ENCODE measurements around the gene HIPK2.

HIPK2 gene

DNA sequence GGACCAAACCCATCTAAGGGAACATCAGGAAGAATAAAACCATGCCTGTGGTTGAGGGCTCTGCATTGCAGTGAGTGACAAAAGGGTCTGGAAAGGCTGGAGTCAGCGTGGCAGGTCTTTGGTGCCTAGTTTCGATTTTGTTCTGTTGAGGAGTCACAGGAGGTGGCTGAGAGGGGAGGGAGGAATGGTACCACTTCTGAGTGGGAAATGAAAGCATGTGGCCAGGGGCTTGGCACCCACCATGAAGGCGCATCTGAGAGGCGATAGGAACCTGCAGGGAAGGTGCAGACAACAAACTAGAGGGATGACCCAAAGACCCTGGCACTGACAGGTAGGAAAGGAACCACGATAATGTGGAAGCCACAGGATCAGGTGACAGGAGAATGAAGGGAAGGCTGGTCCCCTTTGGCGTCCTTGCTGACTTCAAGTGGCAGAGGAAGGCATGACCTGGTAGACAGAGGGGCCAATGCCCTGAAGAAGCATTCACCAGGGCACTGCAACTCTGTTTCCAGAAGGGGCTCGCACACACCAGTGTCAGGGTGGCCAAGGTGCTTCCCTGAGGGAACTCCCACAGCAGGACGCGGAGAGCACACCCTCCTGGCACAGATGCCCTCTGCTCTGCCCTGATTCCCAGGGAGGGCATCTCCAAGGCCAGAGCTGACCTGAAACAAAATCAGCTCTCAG, 41.7 kb downstream of the HIPK2 start:
- DNase-seq (ENCODE audit: low read depth, low spot score), result no peak

DNA sequence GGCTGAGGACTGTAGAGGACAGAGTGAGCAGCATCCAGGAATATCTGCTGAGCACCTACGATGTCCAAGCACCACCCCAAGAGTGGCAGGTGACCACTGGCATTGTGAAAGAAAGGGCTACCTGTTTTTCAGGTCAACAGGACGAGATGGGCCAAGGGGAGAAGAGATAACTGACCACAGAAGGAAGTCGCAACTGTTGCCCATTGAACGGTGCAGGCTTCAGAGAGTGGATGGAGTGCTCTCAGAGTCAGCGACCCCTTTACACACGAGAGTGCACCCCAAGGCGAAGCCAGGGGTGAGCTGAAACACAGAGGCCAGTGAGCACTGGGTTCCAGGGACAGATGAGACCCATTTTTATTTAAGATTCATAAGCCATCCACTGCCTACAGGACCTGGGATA, 42.3 kb downstream of the HIPK2 start:
- DNase-seq (ENCODE audit: low read depth, low spot score), result no peak

DNA sequence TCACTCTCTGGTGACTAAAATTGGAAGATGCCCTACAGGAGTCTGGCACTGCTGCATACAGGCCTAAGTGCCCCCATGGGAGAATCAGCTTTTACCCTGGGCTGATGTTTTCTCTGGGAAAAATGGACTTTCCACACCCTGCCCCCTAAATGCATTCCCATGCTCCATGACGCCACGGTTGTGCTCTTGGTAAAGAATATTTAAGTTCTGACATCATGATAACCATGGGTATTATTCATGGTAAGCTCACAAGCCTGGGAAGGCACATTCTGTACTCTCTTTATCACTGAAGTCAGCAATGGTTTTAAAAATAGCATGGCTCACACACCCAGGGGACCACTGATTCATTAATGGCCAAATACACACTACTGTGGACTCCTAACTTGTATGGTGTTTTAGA, 43.4 kb downstream of the HIPK2 start:
- peak; percentile 88 for DNase-seq (ENCODE audit: low read depth, low spot score)

DNA sequence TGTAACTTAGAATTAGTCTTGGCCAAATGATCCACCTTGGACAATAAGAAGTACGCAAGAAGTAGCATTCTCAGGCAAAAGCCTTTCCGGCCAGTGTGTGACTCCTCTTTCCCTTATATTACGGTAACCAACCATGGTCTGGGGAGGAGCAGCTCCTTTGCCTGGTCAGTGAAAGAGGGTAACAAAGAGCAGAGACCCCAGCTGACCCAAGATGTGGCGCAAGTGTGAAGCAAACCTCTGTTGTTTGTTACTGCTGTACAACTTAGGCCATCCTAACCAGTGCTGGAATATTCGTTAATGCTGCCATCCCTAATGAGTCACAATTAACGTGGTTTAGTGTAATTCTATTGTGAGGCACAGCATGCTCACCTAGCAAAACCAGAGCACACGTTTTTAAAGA, 44.0 kb downstream of the HIPK2 start:
- DNase-seq (ENCODE audit: low read depth, low spot score), result peak; percentile 30

DNA sequence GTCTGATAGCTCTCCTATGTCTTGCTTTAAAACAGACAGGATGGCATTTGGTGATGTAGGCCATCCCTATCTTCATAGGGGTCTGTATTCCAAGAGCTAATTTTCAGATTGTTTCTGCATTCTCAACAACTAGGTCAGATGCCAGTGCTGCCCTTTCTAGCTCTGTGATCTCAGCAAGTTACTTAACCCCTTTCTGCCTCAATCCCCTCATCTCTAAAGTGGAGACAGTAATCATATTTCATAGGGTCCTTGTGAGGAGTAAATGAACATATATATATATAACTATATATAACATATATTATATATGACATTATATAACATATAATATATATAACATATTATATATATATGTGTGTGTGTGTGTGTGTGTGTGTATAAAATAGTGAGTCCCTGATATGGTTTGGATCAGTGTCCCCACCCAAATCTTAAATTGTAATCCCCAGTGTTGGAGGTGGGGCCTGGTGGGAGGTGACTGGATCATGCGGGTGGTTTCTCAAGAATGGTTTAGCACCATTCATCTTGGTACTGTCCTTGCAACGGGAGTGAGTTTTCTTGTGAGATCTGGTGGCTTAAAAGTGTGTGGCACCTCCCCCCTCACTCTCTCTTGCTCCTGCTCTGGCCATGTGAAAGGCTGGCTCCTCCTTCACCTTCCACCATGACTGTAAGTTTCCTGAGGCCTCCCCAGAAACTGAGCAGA, 45.2 kb downstream of the HIPK2 start:
- DNase-seq (ENCODE audit: low read depth, low spot score), result no peak

DNA sequence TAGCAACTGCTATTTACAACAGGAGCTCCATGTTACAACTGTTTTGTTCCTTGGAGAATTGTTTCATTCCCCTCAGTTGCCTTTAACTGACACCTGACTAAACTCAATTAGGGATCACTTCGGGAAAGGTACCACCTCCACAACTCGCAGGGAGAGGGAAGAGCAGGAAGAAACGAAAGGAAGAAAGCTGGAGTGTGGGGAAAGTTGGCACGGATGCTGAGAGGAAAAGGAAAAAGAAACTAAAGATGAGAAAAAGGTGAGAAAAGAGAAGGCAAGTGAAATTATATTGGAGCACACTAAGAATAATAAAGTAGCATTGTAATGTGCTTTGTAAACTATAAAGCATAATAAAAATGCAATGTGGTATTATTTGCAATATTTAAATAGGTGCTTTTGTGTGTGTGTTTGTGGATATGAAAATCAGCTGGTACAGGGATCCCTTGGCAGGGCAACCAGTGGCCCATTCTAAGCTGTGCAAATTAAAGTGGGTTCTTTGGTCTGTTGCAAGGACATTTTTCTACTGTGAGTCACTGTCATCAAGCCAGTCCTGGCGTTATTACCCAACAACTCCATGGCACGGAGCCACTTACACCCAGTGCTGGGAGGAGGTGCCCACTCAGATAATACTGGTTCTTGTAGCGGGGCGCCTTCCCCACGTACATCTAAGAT, 45.9 kb downstream of the HIPK2 start:
- peak; percentile 96 for DNase-seq (ENCODE audit: low read depth, low spot score)

DNA sequence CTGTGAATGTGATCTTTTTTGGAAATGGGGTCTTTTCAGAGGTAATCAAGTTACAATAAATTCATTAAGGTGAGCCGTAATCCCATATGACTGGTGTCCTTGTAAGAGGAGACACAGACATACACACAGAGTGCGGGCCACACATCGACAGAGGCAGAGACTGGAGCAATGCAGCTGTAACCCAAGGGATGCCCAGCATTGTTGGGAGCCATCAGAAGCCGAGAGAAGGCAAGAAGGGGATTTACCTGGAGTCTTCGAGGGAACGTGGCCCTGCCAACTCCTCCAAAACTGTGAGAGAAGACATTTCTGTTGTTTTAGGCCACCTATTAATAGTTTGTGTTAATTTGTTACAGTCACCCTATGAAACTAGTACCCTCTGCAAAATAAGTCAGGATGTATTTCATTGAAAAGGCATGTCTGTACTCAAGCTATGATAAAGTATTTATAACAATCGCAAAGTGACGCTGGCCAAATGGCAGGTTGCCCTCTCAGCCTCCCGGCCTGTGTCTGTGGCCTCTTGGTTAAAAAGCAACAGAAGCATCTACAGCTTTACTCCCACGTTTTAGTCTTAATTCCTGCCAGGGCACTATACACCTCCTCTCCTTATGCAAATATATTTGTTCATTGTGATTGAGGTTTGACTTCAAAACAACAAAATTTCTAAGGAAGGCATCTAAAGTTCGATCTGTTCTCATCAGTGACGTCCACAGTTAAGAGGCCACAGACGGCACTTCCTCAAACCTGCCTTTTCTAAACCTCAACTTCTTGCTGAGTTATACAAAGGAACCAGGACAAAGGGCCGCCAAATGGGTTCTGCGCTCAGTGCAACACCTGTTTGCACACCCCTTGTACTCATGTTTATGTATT, 46.8 kb downstream of the HIPK2 start:
- peak; percentile 75 for DNase-seq (ENCODE audit: low read depth, low spot score)

DNA sequence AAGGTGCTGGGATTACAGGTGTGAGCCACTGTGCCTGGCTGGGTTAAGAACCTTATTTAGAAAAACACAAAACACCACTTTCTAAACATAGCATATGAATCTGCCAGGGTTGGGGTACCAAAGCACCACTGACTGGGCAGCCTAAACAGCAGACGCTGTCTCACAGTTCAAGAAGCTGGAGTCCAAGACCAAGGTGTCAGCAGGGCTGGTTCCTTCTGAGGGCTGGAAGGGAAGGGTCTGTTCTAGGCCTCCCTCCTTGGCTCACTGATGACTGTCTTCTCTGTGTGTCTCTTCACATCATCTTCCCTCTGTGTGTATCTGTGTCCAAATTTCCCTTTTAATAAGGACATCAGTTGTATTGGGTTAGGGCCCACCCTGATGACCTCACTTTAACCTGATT, 49.6 kb downstream of the HIPK2 start:
- DNase-seq (ENCODE audit: low read depth, low spot score), result no peak

DNA sequence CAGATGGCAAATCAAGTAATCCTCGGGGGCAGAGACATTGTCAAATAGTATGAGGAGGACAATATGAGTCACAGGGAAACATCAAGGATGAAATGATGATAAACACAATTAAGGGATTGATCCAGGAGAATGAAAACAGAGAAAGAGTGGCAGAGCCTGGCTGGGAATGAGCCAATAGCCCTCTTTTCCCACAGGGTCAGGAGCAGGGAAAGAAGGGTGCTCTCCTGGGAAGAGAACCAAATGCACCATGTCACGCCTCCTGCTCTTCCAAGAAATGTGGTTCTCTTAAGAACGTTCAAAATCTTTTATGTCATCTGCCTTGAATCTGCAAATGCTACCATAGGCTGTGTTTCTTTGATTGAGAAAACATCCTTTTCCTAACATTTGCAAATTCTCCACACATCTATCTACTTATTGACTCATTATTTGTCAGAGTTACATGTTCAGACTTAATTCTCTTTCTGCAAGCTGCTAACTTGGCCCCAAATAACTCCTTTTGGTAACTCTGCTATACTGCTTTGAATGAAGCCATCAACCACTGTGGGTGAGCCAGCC, 50.6 kb downstream of the HIPK2 start:
- no peak for DNase-seq (ENCODE audit: low read depth, low spot score)

DNA sequence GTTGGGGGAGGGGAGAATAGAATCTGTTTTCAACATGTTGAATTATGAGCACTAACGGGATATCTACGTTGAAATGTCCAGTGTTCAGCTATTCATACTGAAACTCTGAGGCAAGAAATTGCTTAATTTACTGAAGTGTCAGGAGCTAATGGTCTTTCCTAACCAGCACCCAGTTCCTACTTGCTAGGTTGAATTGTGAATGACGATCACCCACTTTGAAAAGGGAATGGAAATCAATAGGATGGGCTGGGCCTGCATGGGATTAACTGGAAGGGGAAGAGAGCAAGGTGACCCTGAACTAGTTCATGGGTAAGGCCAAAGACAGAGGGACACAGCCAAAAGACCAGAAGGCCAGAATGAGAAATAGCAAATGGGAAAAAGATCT, 51.3 kb downstream of the HIPK2 start:
- DNase-seq (ENCODE audit: low read depth, low spot score), result no peak

DNA sequence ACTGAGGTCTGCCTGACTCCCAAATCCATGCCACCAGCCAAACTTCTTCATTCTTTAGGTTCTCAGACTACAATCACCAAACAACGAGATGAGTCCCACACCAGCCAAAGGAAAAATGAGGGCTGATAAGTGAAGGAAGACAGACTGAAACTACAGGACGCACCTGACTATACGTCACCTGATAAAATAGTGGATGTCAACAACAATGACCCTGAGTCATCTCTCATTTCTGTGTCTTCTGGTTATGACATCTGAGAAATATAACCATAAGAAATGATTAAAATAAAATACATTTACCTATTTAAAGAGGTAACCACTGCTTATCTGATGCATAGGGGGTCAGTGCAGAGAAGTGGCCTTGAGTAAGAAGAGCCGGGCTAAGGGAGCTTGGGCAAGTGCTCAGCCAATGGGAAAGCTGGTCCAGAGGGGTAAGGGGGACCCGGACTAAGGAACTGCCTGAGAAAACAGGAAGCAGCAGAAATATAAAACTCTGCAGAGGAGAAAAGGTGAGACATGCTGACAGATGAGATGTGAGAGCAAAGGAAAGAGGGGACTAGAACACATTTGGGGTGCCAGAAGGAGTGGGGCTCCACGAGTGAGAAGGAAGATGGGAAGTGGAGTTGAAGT, 51.8 kb downstream of the HIPK2 start:
- DNase-seq (ENCODE audit: low read depth, low spot score), result no peak

DNA sequence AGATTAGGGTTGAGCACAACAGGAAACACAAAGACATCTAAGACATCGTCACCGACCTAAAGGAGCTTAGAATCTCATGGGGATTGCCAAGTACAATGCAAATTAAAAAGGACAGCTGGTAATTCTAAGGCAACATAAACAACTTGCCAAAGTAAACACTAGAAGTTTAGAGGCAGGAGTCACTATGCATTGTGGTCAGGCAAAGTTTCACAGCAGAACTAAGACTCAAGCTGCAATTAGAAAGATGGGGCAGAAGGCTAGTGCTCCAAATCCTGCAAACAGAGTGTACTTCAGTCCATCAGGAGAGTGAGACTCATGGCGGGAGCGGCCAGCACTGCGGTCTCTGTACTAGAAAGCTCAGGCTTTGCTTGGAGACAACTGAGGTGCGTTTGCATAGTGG, 52.7 kb downstream of the HIPK2 start:
- DNase-seq (ENCODE audit: low read depth, low spot score), result peak; percentile 87

DNA sequence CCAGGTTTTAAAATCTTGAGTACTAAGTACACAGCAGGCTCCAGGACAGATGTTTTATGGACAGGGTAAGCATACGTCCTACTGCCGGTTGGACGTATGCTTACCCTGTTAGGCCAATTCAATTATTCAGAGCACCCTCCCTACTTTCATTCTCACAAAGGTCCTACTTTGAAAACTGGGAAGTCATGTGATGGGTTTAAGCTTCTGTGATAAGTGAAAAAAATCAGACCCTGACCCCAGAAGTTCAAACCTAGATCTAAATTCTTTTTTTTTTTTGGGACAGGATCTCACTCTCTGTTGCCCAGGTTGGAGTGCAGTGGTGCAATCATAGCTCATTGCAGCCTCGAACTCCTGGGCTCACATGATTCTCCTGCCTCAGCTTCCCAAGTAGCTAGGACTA, 55.2 kb downstream of the HIPK2 start:
- DNase-seq (ENCODE audit: low read depth, low spot score), result no peak

DNA sequence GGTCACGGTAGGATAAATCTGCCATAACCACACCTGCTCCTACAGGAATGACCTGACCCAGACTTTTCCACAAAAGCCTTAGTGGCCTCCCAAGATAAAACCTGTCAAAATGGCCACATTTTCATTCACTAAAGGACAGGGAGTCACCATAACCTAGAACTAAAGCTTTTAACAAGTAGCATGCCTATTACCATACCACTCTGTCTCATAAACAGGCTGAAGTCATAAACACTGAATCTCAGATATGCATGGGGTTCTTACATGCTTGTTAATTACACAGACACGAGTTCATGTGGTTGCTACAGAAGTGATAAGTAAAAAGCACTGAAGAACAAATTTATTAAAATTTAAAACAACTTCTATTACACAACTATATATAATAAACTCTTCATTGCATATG, 56.0 kb downstream of the HIPK2 start:
- DNase-seq (ENCODE audit: low read depth, low spot score), result no peak

DNA sequence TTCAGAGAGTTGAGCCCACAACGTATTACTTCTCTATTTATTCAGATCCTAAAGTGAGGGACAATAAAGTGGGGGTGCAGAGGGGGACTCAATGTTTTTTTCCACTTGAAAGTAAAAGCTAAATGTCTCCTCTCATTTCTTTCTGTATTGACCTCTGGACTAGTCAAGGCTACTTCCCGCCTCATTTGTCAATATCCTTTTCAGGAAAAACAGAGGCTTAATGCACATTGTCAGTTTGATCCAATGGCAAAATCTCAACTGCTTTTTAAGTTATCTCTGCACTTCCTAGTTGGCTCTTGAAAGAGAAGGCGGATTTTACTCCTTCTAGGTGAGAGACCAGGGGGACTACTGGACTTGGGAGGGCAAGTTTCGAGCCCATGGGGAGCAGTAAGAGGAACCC, 56.4 kb downstream of the HIPK2 start:
- no peak for DNase-seq (ENCODE audit: low read depth, low spot score)

DNA sequence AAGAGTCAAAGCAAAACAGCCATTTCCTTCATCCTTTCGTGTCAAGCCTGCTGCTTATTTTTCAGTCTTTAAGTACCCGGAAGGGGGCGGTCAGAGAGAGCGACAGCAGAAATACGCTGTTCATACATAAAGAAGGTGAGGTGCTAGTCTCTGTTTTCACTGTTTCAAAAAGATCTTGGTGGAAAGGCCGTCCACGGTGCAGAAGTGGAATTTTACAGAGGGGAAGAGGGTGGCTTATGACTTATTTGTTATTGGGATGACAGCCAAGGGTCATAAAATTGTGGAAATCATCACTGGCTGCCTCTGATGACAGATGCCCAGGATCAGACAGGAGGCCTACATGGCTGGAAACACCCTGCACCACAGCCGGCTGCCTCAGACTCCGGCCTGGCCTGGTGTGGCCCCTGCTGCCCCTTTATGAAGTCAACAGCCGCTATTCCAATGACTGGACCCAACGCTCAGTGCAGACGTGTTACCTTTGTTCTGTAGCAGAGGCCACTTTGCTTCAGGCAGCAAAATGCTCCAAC, 57.0 kb downstream of the HIPK2 start:
- DNase-seq (ENCODE audit: low read depth, low spot score), result no peak

DNA sequence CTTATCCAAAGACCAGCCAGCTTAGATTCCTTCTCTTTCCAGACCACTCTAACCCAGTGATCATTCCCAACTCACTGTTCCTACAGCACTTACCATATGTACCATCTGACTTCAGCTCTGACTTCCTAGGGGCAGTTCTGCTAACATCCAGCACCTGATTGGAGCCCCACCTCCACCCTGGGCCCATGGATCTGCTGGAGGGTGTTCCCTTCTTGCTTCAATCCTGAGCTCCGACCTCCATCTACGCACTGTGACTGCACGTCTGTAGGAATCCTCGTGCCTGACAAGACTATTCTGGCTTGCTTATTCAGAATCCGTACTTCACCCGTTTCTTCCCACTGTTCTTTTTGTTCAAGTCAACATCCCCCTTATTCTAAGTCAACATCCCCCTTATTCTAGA, 57.6 kb downstream of the HIPK2 start:
- DNase-seq (ENCODE audit: low read depth, low spot score), result no peak

DNA sequence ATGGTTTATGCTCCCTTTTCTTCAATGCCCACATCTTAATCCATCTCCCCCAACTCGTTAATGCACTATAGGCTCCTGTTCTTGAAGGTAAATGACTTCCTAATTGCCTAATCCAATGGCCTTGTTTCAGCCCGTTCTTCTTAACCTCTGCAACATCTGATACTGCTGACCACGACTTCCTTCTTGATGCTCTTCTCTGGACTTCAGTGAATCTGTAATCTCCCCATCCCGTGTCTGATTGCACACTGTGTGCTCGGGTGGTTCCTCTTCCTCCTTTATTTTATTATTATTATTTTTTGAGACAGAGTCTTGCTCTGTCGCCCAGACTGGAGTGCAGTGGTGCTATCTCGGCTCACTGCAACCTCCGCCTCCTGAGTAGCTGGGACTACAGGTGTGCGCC, 58.9 kb downstream of the HIPK2 start:
- DNase-seq (ENCODE audit: low read depth, low spot score), result no peak

DNA sequence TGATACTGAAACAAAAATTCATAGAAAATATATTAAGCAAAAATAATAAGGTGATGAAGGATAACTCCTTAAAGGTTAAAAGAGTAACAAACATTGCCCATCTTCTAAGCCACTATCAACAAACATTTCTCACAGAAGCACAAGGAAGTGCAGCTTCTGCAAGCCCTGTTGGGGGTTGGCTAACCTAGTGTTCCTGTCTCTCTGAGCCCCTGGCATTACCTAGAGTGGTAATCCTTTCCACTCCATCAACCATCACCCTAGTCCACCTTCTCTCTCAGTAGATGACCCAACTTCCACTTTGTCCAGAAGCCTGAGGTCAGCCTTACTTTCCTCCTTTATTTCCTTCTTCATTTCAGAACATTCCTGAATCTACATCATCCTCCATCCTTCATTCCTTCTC, 59.7 kb downstream of the HIPK2 start:
- no peak for DNase-seq (ENCODE audit: low read depth, low spot score)

DNA sequence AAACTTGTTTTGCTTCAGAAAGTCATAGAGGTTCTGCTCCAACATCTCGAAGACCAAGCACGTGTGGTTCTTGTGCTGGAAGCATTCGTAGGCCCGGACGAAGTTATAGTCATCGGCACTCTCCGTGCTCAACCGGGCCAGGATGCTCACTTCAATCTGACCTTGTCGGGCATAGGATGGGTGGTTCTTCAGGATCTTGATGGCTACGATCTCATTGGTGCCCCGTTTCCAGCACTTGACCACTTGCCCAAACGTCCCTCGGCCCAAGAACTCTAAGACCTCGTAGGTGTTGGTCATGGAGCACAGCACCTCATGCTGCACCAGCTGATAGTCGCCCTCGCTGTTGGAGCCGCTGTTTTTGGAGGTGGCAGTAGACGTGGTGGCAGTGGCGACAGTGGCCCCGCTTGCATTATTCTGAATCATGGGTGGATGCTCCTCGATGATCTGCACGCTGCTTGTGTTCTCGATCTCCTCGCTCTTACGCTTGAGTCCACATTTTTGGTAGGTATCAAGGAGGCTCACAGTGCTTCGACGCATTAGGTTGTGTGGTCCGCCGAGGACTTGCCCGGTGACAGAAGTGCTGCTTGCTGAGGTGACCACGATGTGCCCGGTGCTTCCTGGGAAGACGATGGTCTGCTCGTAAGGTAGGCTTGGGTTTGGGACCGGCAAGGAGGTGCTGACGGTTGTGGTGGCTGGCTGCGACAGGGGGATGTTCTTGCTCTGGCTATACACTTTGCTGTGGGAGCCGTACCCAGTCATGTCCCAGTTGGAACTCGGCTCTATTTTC, 61.4 kb downstream of the HIPK2 start:
- no peak for DNase-seq (ENCODE audit: low read depth, low spot score)

Data from astrocyte of the hippocampus (primary cell).